OCI-LY1 (cell line): Measurements from ENCODE around the gene AFF2.
A peak's percentile ranks its signal among the peaks of the same experiment; 100 is the strongest.

Experiments used
- H2AFZ ChIP-seq: fragments of 200-600 bp; sonication (generic), shearing (Covaris generic); 2 replicates; pipeline ENCODE4 v1.6.0; 2014; ENCODE audit warnings: antibody characterized with exemption, mild to moderate bottlenecking, low read length
- H3F3A ChIP-seq: fragments of 200-600 bp; sonication (generic), shearing (Covaris generic); 2 replicates; pipeline ENCODE4 v1.6.0; 2014; ENCODE audit warnings: mild to moderate bottlenecking, antibody characterized with exemption, low read length, moderate library complexity; ENCODE audit not compliant: insufficient read depth
- H3K27ac ChIP-seq: fragments of 200-600 bp; sonication (generic); 2 replicates; pipeline ENCODE4 v1.5.1; 2014; ENCODE audit warnings: low read length, mixed run types, mild to moderate bottlenecking, low read depth; ENCODE audit not compliant: poor library complexity, severe bottlenecking
- H3K27me3 ChIP-seq: fragments of 200-600 bp; sonication (generic); 2 replicates; pipeline ENCODE4 v1.6.0; 2014; ENCODE audit warnings: antibody characterized with exemption, mild to moderate bottlenecking, low read length, moderate library complexity; ENCODE audit not compliant: insufficient read depth
- H3K36me3 ChIP-seq: fragments of 200-600 bp; sonication (generic); 2 replicates; pipeline ENCODE4 v1.6.1; 2014; ENCODE audit warnings: mild to moderate bottlenecking, antibody characterized with exemption, low read length, moderate library complexity, mixed read lengths; ENCODE audit not compliant: insufficient read depth
- H3K4me1 ChIP-seq: fragments of 200-600 bp; sonication (generic); 2 replicates; pipeline ENCODE4 v1.5.1; 2014; ENCODE audit warnings: mild to moderate bottlenecking, low read length, moderate library complexity; ENCODE audit not compliant: insufficient read depth, severe bottlenecking
- H3K4me2 ChIP-seq: fragments of 200-600 bp; sonication (generic), shearing (Covaris generic); 2 replicates; pipeline ENCODE4 v1.6.1; 2014; ENCODE audit warnings: low read length
- H3K4me3 ChIP-seq: fragments of 200-600 bp; sonication (generic); 2 replicates; pipeline ENCODE4 v1.5.1; 2014; ENCODE audit warnings: low read length, low read depth, mild to moderate bottlenecking, mixed read lengths; ENCODE audit not compliant: poor library complexity, severe bottlenecking
- H3K79me2 ChIP-seq: fragments of 200-600 bp; shearing (Covaris generic); 2 replicates; pipeline ENCODE4 v1.6.1; 2016; ENCODE audit warnings: mixed run types, low read length, mixed read lengths; ENCODE audit not compliant: insufficient read depth
- H3K9ac ChIP-seq: fragments of 200-600 bp; sonication (generic), shearing (Covaris generic); 2 replicates; pipeline ENCODE4 v1.6.1; 2014; ENCODE audit warnings: mild to moderate bottlenecking, low read length, mixed read lengths
- H3K9me2 ChIP-seq: fragments of 200-600 bp; sonication (generic), shearing (Covaris generic); 2 replicates; pipeline ENCODE4 v1.6.1; 2014; ENCODE audit warnings: low read depth, mild to moderate bottlenecking, low read length, mixed read lengths
- H3K9me3 ChIP-seq: fragments of 200-600 bp; shearing (Covaris generic); 2 replicates; pipeline ENCODE4 v1.6.1; 2014; ENCODE audit warnings: low read length, mixed read lengths
- H4K20me1 ChIP-seq: fragments of 200-600 bp; sonication (generic), shearing (Covaris generic); 2 replicates; pipeline ENCODE4 v1.6.0; 2016; ENCODE audit warnings: mild to moderate bottlenecking, low read length; ENCODE audit not compliant: insufficient read depth
- EZH2 ChIP-seq: fragments of 200-600 bp; sonication (generic), shearing (Covaris generic); IDR thresholded peaks from 2 replicates; pipeline ENCODE4 v1.8.0; 2017; ENCODE audit warnings: borderline replicate concordance, mixed run types, mild to moderate bottlenecking, antibody characterized with exemption, low read length, moderate library complexity, mixed read lengths
- TF ChIP-seq, protein P1 (sequence below): fragments of 200-600 bp; sonication (generic), shearing (Covaris generic); IDR thresholded peaks from 2 replicates; pipeline ENCODE4 v1.5.1; 2017; ENCODE audit warnings: mild to moderate bottlenecking, antibody characterized with exemption, low read length, moderate library complexity, mixed read lengths

AFF2 gene

DNA sequence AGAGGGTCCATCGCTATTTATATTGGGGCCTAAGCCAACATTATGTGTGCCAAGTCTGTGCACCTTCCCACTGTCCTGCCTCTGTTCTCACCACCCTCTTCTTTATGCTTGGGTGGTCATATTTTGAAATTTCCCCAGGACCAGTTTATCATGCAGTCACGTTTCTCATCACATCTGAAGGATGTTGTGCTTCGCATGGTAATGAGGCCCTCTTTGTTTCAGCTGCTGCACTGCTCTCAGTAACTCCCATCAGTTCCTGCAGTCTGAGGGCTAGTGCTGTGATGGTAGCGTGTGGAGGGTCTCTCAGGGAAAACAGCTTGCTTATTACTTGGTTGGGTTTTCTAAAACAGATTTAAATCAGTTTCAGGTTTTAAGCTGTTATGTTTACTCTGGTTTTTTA is 288.0 kb downstream of the AFF2 start:
- no peak overlapping the region for H3K9ac ChIP-seq
- peak overlapping the region; percentile 13 for H3K4me3 ChIP-seq
- no peaks in the 10 kb centered on the region for H3K27me3 ChIP-seq
- H4K20me1 ChIP-seq = no peaks in the 10 kb centered on the region
- TF ChIP-seq EZH2 = no peak
- TF ChIP-seq, protein P1, sequence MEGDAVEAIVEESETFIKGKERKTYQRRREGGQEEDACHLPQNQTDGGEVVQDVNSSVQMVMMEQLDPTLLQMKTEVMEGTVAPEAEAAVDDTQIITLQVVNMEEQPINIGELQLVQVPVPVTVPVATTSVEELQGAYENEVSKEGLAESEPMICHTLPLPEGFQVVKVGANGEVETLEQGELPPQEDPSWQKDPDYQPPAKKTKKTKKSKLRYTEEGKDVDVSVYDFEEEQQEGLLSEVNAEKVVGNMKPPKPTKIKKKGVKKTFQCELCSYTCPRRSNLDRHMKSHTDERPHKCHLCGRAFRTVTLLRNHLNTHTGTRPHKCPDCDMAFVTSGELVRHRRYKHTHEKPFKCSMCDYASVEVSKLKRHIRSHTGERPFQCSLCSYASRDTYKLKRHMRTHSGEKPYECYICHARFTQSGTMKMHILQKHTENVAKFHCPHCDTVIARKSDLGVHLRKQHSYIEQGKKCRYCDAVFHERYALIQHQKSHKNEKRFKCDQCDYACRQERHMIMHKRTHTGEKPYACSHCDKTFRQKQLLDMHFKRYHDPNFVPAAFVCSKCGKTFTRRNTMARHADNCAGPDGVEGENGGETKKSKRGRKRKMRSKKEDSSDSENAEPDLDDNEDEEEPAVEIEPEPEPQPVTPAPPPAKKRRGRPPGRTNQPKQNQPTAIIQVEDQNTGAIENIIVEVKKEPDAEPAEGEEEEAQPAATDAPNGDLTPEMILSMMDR = no peak
- peaks cover 54% of the 10 kb centered on the region for H3K4me1 ChIP-seq
- H3F3A ChIP-seq = no peaks in the 10 kb centered on the region
- H3K9me3 ChIP-seq = no peaks in the 10 kb centered on the region
- H3K27ac ChIP-seq = peak overlapping the region; percentile 57
- no peak overlapping the region for H2AFZ ChIP-seq
- H3K79me2 ChIP-seq = no peaks in the 10 kb centered on the region
- no peaks in the 10 kb centered on the region for H3K36me3 ChIP-seq
- no peaks in the 10 kb centered on the region for H3K9me2 ChIP-seq
- H3K4me2 ChIP-seq = peak overlapping the region; percentile 31; the same call in 1 of the 2 replicates

GRCh38 chrX:148794350-148794749 is 293.9 kb downstream of the AFF2 start:
- Histone ChIP-seq H3K4me2 (no peak overlapping the region), H3K79me2 (no peaks in the 10 kb centered on the region), H3K36me3 (no peaks in the 10 kb centered on the region), H3K9me3 (no peaks in the 10 kb centered on the region), H3K4me3 (no peak overlapping the region), H3K27ac (no peak overlapping the region), H3K9me2 (no peaks in the 10 kb centered on the region), H4K20me1 (no peaks in the 10 kb centered on the region), H3K27me3 (no peaks in the 10 kb centered on the region), H3K4me1 (no peaks in the 10 kb centered on the region), H2AFZ (no peak overlapping the region), H3F3A (no peaks in the 10 kb centered on the region), H3K9ac (no peak overlapping the region)
- TF ChIP-seq EZH2 = no peak
- TF ChIP-seq, protein P1 = no peak

- Histone ChIP-seq H3K27me3 (no peaks in the 10 kb centered on the region), H3K9ac (no peak overlapping the region), H3K27ac (no peak overlapping the region), H3K9me3 (no peaks in the 10 kb centered on the region), H3K79me2 (no peaks in the 10 kb centered on the region), H4K20me1 (no peaks in the 10 kb centered on the region), H2AFZ (no peak overlapping the region), H3F3A (no peaks in the 10 kb centered on the region), H3K9me2 (no peaks in the 10 kb centered on the region), H3K4me2 (no peak overlapping the region), H3K36me3 (no peaks in the 10 kb centered on the region), H3K4me1 (no peaks in the 10 kb centered on the region), H3K4me3 (no peak overlapping the region)
- TF ChIP-seq EZH2 = no peak
- TF ChIP-seq, protein P1 = no peak
Observed at GRCh38 chrX:148804579-148805355, 304.4 kb downstream of the AFF2 start.
